ENCODE measurements around the gene ACTRT2. TPM values are rescaled to one million over a fixed set of nuclear protein-coding genes. Genes with fewer than 3 reads are reported as not detected.

ACTRT2 gene
- total and polyA plus RNA-seq, 2 experiments from 2014 or later = not detected

- H3K36me3 ChIP-seq (replicated peaks; ENCODE audit: insufficient read depth, low read depth) = no peaks in the 10 kb centered on the region
- no peak overlapping the region for H2AFZ ChIP-seq
- H3K27ac ChIP-seq = no peak overlapping the region
- no peaks in the 10 kb centered on the region for H3K9me3 ChIP-seq (ENCODE audit: low read depth)
- no peak for DNase-seq (ENCODE audit: low spot score)
- no peak for TF ChIP-seq EZH2phosphoT487 (IDR thresholded peaks at IDR 0.05; ENCODE audit: low read depth, severe bottlenecking, unreplicated experiment)
- no peak for TF ChIP-seq EZH2 (IDR thresholded peaks at IDR 0.05; ENCODE audit: borderline replicate concordance)
- TF ChIP-seq CTCF (IDR thresholded peaks at IDR 0.05; ENCODE audit: poor library complexity) = no peak
- H4K20me1 ChIP-seq (ENCODE audit: insufficient read depth, poor library complexity, severe bottlenecking) = no peaks in the 10 kb centered on the region
- H3K4me1 ChIP-seq (ENCODE audit: insufficient read depth) = no peaks in the 10 kb centered on the region
- H3K9me2 ChIP-seq (replicated peaks; ENCODE audit: insufficient read depth) = no peaks in the 10 kb centered on the region
- no peaks in the 10 kb centered on the region for H3K79me2 ChIP-seq
- no peak overlapping the region for H3K4me3 ChIP-seq
- WGBS (ENCODE audit: low lambda C conversion rate, missing lambda C conversion rate) = 90% methylated on average over 32 of the region's 38 CpGs
- H3K27me3 ChIP-seq = no peaks in the 10 kb centered on the region
- no peak overlapping the region for H3K4me2 ChIP-seq
Observed at GRCh38 chr1:2979191-2980072, 41.8 kb upstream of the ACTRT2 start.

- H3K4me2 ChIP-seq = no peak overlapping the region
- H3K9me3 ChIP-seq (ENCODE audit: low read depth) = no peaks in the 10 kb centered on the region
- 82% methylated on average over 25 of the region's 25 CpGs for WGBS (ENCODE audit: low lambda C conversion rate, missing lambda C conversion rate)
- H3K4me3 ChIP-seq = no peak overlapping the region
- H3K9me2 ChIP-seq (replicated peaks; ENCODE audit: insufficient read depth) = no peaks in the 10 kb centered on the region
- H3K27ac ChIP-seq = no peak overlapping the region
- no peak for DNase-seq (ENCODE audit: low spot score)
- H3K27me3 ChIP-seq = no peaks in the 10 kb centered on the region
- no peak overlapping the region for H2AFZ ChIP-seq
- TF ChIP-seq CTCF (IDR thresholded peaks at IDR 0.05; ENCODE audit: poor library complexity) (no peak), EZH2phosphoT487 (IDR thresholded peaks at IDR 0.05; ENCODE audit: low read depth, severe bottlenecking, unreplicated experiment) (no peak), EZH2 (IDR thresholded peaks at IDR 0.05; ENCODE audit: borderline replicate concordance) (no peak)
- H3K79me2 ChIP-seq = no peaks in the 10 kb centered on the region
- no peaks in the 10 kb centered on the region for H4K20me1 ChIP-seq (ENCODE audit: insufficient read depth, poor library complexity, severe bottlenecking)
- H3K36me3 ChIP-seq (replicated peaks; ENCODE audit: insufficient read depth, low read depth) = no peaks in the 10 kb centered on the region
- no peaks in the 10 kb centered on the region for H3K4me1 ChIP-seq (ENCODE audit: insufficient read depth)
Observed at GRCh38 chr1:2980073-2980791, 41.0 kb upstream of the ACTRT2 start.

- Histone ChIP-seq H3K79me2 (no peaks in the 10 kb centered on the region), H3K9me2 (replicated peaks; ENCODE audit: insufficient read depth) (no peaks in the 10 kb centered on the region), H3K27me3 (no peaks in the 10 kb centered on the region), H3K9me3 (ENCODE audit: low read depth) (no peaks in the 10 kb centered on the region), H2AFZ (no peak overlapping the region), H3K27ac (no peak overlapping the region), H3K4me2 (no peak overlapping the region), H4K20me1 (ENCODE audit: insufficient read depth, poor library complexity, severe bottlenecking) (no peaks in the 10 kb centered on the region), H3K4me1 (ENCODE audit: insufficient read depth) (no peaks in the 10 kb centered on the region), H3K36me3 (replicated peaks; ENCODE audit: insufficient read depth, low read depth) (no peaks in the 10 kb centered on the region), H3K4me3 (no peak overlapping the region)
- 91% methylated on average over 8 of the region's 12 CpGs for WGBS (ENCODE audit: low lambda C conversion rate, missing lambda C conversion rate)
- TF ChIP-seq CTCF (IDR thresholded peaks at IDR 0.05; ENCODE audit: poor library complexity) = no peak
- no peak for TF ChIP-seq EZH2 (IDR thresholded peaks at IDR 0.05; ENCODE audit: borderline replicate concordance)
- TF ChIP-seq EZH2phosphoT487 (IDR thresholded peaks at IDR 0.05; ENCODE audit: low read depth, severe bottlenecking, unreplicated experiment) = no peak
- no peak for DNase-seq (ENCODE audit: low spot score)
Observed at GRCh38 chr1:2980849-2981248, 40.4 kb upstream of the ACTRT2 start.

Data from hepatocyte (in vitro differentiated cells).